ENCODE results near the gene ANKH. TPM values are rescaled to one million over a fixed set of nuclear protein-coding genes. Genes with fewer than 3 reads are reported as not detected.

Gene ANKH
- total RNA-seq, 1 donor from 2014 or later = 29.9 TPM

GRCh38 chr5:14773588-14773987, 98.0 kb downstream of the ANKH start:
- no peak for DNase-seq (ENCODE audit: low spot score, unreplicated experiment)
- no peaks in the 10 kb centered on the region for H3K9me3 Mint-ChIP-seq (ENCODE audit: low read depth)
- peaks cover 19% of the 10 kb centered on the region for H3K4me1 Mint-ChIP-seq (ENCODE audit: low read depth)
- H3K27ac Mint-ChIP-seq = no peak overlapping the region
- H3K27me3 Mint-ChIP-seq = no peaks in the 10 kb centered on the region
- no peak overlapping the region for H3K4me3 Mint-ChIP-seq (ENCODE audit: low read depth)
- TF ChIP-seq CTCF (IDR thresholded peaks at IDR 0.05; ENCODE audit: unreplicated experiment) = no peak
- H3K36me3 Mint-ChIP-seq (ENCODE audit: insufficient read depth) = no peaks in the 10 kb centered on the region

- Mint-ChIP-seq H3K27ac (no peak overlapping the region), H3K27me3 (no peaks in the 10 kb centered on the region), H3K36me3 (ENCODE audit: insufficient read depth) (no peaks in the 10 kb centered on the region), H3K4me1 (ENCODE audit: low read depth) (peaks cover 15% of the 10 kb centered on the region), H3K4me3 (ENCODE audit: low read depth) (no peak overlapping the region), H3K9me3 (ENCODE audit: low read depth) (no peaks in the 10 kb centered on the region)
- no peak for TF ChIP-seq CTCF (IDR thresholded peaks at IDR 0.05; ENCODE audit: unreplicated experiment)
- DNase-seq (ENCODE audit: low spot score, unreplicated experiment) = no peak
Observed at GRCh38 chr5:14771972-14772371, 99.6 kb downstream of the ANKH start.

GRCh38 chr5:14771189-14771588, 100.4 kb downstream of the ANKH start:
- TF ChIP-seq CTCF (IDR thresholded peaks at IDR 0.05; ENCODE audit: unreplicated experiment) = no peak
- Mint-ChIP-seq H3K27ac (no peak overlapping the region), H3K36me3 (ENCODE audit: insufficient read depth) (peaks cover 1% of the 10 kb centered on the region), H3K27me3 (no peaks in the 10 kb centered on the region), H3K9me3 (ENCODE audit: low read depth) (no peaks in the 10 kb centered on the region), H3K4me1 (ENCODE audit: low read depth) (peaks cover 15% of the 10 kb centered on the region), H3K4me3 (ENCODE audit: low read depth) (no peak overlapping the region)
- no peak for DNase-seq (ENCODE audit: low spot score, unreplicated experiment)

- Mint-ChIP-seq H3K4me1 (ENCODE audit: low read depth) (peaks cover 6% of the 10 kb centered on the region), H3K27ac (no peak overlapping the region), H3K9me3 (ENCODE audit: low read depth) (no peaks in the 10 kb centered on the region), H3K27me3 (no peaks in the 10 kb centered on the region), H3K4me3 (ENCODE audit: low read depth) (no peak overlapping the region), H3K36me3 (ENCODE audit: insufficient read depth) (peaks cover 1% of the 10 kb centered on the region)
- DNase-seq (ENCODE audit: low spot score, unreplicated experiment) = no peak
- TF ChIP-seq CTCF (IDR thresholded peaks at IDR 0.05; ENCODE audit: unreplicated experiment) = no peak
Observed at GRCh38 chr5:14768508-14769365, 102.8 kb downstream of the ANKH start.

GRCh38 chr5:14767735-14768507, 103.7 kb downstream of the ANKH start:
- Mint-ChIP-seq H3K36me3 (ENCODE audit: insufficient read depth) (peaks cover 1% of the 10 kb centered on the region), H3K4me1 (ENCODE audit: low read depth) (no peaks in the 10 kb centered on the region), H3K9me3 (ENCODE audit: low read depth) (no peaks in the 10 kb centered on the region), H3K4me3 (ENCODE audit: low read depth) (no peak overlapping the region), H3K27ac (no peak overlapping the region), H3K27me3 (no peaks in the 10 kb centered on the region)
- TF ChIP-seq CTCF (IDR thresholded peaks at IDR 0.05; ENCODE audit: unreplicated experiment) = no peak
- no peak for DNase-seq (ENCODE audit: low spot score, unreplicated experiment)

Data from progenitor cell of endocrine pancreas (in vitro differentiated cells).